Cortex of kidney (tissue), 1 donor: ENCODE results near the gene TUBB1.

ENCODE experiments used
- DNase-seq: peaks from one replicate; lab custom pipeline; 2025; lab: John Stamatoyannopoulos, UW

TUBB1 gene

DNA sequence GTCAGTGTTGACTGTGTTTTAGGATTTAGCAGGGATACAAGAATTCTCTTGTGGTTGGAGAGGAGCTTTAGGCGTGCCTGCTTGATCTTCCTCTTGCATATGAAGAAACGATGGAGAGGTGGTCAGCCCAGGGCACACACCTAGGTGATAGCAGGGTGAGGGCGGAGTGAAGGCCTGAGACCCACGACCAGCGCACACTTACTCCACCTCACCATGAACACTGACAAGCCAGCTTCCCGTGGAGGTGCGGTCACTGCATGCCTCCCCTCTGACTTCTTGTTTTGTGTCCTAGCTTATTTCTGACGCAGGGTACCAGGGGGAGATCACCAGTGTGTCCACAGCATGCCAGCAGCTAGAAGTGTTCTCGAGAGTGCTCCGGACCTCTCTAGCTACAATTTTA lies 30.0 kb upstream of the TUBB1 start:
- DNase-seq = no peak

DNA sequence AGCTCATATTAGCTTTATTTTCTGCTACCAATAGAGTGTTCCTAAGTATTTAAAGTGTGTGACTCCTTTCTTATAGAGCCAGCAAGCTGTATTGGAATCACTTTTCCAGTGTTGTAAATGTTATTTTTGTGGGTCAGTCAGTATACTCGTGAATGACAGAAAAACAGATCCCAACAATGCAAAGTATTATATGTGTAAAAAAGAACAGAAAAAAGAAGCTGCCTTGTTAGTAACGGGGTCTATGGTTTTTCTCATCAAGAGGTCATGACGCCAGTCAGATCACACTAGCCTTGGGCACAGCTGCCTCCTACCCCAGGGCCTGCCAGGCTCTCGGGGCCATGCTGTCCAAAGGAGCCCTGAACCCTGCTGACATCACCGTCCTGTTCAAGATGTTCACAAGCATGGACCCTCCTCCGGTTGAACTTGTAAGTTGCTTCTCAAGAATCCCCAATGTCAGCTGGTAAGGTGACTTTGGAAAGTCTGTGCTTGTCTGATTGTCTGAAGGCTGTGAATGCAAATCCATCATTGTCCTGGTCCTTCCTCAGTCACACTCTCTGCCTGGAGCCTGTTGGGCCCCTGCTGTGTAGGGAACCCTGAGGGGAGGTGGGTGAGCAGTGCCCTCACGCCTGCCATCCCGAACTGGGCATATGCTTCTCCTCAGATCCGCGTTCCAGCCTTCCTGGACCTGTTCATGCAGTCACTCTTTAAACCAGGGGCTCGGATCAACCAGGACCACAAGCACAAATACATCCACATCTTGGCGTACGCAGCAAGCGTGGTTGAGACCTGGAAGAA lies 28.4 kb upstream of the TUBB1 start:
- DNase-seq = no peak

GRCh38 chr20:58991715-58992114 lies 27.5 kb upstream of the TUBB1 start:
- no peak for DNase-seq

DNA sequence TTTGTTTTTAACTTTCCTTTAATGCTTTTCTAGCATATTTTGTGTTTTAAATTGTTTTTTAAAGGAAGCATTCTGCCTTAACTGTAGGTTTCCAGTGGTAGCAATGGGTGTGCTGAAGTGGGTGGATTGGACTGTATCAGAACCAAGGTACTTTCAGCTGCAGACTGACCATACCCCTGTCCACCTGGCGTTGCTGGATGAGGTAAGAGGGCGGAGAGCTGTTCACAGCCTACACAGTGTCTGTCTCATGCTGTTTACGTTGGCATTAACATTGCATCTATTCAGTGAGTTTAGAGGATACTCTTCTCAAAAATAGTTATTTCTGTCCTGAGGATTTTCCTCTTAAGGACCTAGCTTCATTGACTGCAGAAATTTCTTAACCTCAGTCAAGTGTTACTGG lies 26.3 kb upstream of the TUBB1 start:
- no peak for DNase-seq

DNA sequence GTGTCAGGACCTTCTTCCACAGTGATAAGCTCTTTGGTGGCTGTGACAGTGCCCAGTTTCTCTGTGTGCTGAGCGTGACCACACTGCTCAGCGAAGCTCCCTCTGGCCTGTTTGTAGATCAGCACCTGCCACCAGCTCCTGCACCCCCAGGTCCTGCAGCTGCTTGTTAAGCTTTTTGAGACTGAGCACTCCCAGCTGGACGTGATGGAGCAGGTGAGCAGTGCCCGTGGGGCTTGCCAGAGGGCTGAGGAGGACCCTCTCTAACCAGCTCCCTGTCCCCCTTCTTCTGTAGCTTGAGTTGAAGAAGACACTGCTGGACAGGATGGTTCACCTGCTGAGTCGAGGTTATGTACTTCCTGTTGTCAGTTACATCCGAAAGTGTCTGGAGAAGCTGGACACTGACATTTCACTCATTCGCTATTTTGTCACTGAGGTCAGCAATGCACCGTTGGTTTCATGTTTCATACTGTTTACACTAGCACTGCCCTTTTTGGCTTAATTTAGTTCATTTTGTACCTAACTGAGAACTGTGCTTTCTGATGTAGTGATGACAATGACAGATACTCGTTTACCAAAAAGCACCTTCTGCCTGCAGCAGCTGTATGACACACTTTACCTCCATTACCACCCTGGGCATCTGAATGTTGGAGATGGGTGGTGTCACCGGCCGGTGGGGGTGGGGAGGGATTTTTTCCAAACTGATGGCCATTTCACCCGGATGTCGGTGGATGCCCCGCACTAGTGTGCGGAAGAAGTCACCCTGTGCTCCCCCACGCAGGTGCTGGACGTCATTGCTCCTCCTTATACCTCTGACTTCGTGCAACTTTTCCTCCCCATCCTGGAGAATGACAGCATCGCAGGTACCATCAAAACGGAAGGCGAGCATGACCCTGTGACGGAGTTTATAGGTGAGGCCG lies 25.6 kb upstream of the TUBB1 start:
- DNase-seq = no peak

DNA sequence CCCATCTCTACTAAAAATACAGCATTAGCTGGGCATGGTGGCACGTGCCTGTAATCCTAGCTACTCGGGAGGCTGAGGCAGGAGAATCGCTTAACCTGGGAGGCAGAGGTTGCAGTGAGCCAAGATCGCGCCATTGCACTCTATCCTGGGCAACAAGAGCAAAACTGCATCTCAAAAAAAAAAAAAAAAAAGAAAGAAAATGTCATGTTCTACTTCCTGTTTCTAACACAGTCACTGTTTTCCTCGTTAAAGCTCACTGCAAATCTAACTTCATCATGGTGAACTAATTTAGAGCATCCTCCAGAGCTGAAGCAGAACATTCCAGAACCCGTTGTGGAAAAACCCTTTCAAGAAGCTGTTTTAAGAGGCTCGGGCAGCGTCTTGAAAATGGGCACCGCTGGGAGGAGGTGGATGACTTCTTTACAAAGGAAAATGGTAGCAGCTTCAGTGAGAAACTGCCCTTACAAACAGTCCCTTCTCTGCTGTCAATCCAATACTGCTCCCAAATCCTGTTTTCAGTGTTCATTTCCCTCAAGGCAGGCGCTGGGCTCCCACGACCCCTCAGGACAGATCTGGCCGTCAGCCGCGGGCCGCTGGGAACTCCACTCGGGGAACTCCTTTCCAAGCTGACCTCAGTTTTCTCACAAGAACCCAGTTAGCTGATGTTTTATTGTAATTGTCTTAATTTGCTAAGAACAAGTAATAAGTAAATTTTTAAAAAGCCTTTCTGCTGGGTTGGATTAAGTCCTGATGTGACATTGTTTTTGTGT lies 24.7 kb upstream of the TUBB1 start:
- DNase-seq = no peak

- no peak for DNase-seq
Observed at GRCh38 chr20:58995461-58996225, 23.6 kb upstream of the TUBB1 start.

DNA sequence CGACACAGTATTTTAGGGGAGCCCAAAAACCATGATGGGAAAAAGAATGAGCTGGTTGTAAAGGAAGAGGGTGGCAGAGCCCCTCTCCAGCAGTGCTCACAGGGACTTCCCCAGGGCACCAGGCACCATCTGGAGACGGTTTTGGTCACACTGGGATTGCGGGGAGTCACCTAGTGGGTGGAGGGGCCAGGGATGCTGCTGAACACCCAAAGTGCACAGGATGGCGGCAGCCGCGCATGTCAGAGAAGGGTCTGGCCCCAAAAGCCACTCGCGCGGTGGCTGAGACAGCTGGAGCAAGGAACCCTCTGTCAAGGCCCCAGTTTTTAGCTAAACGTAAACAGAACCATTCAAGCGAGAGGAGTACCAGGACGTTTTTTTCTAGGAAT lies 23.0 kb upstream of the TUBB1 start:
- no peak for DNase-seq

DNA sequence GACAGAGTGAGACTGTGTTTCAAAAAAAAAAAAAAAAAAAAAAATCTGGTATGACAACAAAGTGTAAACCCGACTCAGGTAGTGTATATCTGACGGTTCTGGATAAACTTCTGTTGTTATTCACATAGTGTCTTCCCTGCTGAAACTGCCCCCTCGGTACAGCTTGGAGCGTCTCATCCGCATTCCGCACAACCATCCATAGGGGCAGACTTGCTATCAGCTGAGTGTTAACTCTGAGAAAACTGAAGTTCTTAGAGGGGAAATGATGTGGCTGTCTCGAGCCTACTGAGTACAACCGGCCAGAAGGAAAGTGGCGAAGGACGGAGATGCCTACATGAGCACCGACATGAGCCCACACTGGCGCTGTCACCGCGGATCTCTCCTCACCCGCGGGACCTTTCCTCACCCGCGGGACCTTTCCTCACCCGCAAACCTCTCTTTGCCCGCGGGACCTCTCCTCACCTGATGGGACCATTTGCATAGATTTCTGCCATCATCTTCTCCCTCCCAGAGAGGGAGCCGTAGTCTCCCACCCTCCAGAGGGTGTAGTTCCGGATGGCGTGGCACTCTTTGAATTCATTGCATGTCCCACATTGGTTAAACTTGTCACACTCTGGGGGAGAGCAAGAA lies 22.0 kb upstream of the TUBB1 start:
- no peak for DNase-seq

DNA sequence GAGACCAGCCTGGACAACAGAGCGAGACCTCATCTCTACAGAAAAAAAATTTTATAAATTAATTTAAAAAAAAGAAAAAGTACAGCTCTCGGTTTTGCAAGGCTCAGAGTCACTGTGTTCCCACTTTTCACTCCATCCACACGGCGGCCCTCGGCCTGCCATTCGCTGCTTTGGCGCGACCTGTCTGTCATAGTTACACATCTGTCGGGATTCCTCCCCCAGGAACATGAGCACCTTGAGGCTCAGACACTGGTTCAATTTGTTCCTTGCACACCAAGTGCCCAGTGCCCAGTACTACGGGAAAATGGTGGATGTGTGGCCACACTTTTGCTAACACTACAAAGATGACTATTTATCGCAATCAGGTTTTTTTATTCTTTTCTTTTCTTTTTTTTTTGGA lies 20.6 kb upstream of the TUBB1 start:
- no peak for DNase-seq

DNA sequence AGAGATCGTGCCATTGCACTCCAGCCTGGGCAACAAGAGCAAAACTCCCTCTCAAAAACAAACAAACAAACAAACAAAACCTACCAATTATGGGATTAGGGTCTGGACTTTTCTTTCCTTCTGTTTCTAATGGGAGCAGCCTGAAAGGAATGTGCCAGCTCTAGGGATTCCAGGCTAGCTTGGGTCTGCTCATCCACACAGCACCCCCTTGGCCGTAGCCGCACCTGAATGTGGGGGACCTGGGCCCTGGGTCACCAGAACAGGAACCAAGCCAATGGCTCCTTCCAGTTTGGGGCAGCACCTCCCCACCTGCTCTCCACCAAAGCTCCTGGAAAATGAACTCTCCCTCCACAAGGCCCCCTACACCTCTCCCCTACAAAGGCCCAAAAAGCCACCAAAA lies 18.9 kb upstream of the TUBB1 start:
- no peak for DNase-seq

DNA sequence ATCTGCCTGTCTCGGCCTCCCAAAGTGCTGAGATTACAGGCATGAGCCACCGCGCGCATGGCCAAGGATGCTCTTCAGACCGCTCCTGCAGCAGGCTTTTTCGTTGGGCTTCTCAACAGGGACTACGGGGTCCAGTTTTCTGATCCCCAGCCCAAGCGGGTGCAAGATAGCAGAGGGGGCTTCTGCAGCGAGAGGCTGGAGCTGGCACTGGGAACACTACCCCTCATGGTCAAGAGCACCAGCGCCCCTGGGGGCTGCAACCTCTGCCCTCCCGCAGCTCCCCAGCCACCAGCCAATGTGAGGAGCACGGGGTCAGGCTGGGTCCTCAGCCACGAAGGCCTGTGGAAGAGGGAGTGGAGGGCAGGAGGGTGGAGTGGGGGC lies 18.2 kb upstream of the TUBB1 start:
- DNase-seq = no peak

DNA sequence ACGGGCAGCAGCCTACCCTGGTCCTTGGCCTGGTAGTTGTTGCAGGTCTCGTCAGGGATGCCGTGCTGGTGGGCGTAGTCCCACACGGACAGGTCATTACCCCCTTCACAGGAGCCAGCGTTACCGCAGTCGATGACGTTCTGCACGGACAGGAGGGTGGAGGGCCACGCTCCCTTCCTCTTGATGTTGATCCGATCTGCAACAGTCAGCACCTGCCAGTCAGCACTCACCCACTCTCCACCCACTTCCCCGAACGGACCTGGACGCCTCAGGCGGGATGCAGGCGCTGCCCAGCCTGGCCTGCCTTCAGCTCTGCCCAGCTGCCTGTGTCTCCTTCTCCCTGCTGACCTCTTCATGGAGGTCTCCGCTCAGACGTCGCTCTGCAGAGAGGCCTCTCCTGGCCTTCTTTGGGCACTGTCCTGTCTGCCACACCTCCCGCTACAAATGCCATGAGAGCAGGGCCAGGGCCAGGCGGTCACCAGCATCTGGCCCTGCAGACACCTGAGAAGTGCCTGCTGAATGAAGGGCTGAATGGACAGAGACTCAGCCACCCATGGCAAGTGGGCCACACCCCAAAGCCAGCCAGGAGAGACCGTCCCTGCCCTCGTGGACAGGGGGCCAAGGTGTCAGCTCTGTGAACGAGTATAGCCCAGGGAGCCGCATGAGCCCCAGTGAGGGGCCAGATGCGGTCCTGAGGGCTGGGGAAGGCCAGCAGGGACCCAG lies 17.6 kb upstream of the TUBB1 start:
- DNase-seq = no peak

GRCh38 chr20:59002388-59002787 lies 16.8 kb upstream of the TUBB1 start:
- DNase-seq = no peak

GRCh38 chr20:59002874-59003399 lies 16.3 kb upstream of the TUBB1 start:
- no peak for DNase-seq

DNA sequence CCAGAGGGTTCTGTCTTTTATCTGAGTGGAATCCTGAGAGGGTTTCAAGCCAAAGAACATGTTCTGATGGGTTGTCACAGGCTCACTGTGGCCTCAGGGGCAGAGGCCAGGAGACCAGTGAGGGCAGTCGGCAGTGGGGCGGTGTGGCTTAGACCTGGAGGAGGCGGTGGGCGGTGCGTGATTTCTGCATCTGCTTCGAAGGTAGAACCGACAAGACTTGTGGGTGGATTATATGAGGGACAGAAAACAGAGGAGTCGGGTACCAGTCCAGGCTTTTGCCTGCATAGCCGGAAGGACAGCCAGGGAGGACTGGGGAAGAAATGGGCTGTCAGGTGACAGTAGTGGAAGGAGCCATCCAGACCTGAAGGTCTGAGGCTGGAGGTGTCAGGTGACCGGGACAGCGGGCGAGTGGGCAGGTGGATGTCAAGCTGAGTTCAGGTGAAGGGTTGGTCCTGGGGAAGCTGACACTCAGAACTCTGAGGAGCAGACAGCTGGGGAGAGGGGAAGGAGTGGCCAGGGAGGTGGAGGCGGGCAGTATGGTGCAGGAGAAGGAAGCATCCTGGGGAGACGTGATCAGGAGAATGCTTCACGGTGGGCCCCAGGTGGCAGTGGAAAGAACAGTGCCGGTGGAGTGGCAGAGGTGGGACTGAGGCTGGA lies 15.3 kb upstream of the TUBB1 start:
- no peak for DNase-seq

- no peak for DNase-seq
Observed at GRCh38 chr20:59004493-59004762, 14.8 kb upstream of the TUBB1 start.

- DNase-seq = no peak
Observed at GRCh38 chr20:59004763-59005522, 14.3 kb upstream of the TUBB1 start.

- DNase-seq = no peak
Observed at GRCh38 chr20:59005523-59006166, 13.6 kb upstream of the TUBB1 start.
